ENCODE data around the gene DENND2C. TPM values are rescaled to one million over a fixed set of nuclear protein-coding genes. Genes with fewer than 3 reads are reported as not detected.
A peak's percentile ranks its signal among the peaks of the same experiment; 100 is the strongest.

Gene DENND2C
- polyA plus RNA-seq, 2 of the 4 experiments (the other 2 are of a cell fraction) = 0.18 to 0.19 TPM

- no peak for TF ChIP-seq TFCP2L1 (CRISPR knock-in tag; IDR thresholded peaks at IDR 0.05)
- TF ChIP-seq HES2 (IDR thresholded peaks at IDR 0.05) = no peak
- no peak for TF ChIP-seq ZNF302 (CRISPR knock-in tag; IDR thresholded peaks at IDR 0.05)
- no peak for TF ChIP-seq RARB (CRISPR knock-in tag; IDR thresholded peaks at IDR 0.05)
- no peak for TF ChIP-seq HMGXB4 (CRISPR knock-in tag; IDR thresholded peaks at IDR 0.05; ENCODE audit: borderline replicate concordance)
Observed at GRCh38 chr1:114694540-114695310, 24.9 kb upstream of the DENND2C start (continued).

GRCh38 chr1:114692947-114693346 lies 23.1 kb upstream of the DENND2C start:
- ChIA-PET CTCF (interaction anchor here (0.8 to 1.0 kb wide), 2 partner anchors 8 to 22 kb away, joined by 3 to 6 read pairs; no protein-coding TSS in a partner anchor), POLR2A (no interaction called here)
- DNase-seq (ENCODE audit: low read depth in 1 of 2, low spot score in 1 of 2) = no peak
- H3K9me3 ChIP-seq = no peaks in the 10 kb centered on the region
- no peak for FAIRE-seq
- H3K27ac ChIP-seq = no peak overlapping the region
- no peak overlapping the region for H3K4me2 ChIP-seq
- 63% methylated on average over 3 of the region's 3 CpGs for WGBS (ENCODE audit: missing lambda C conversion rate)
- no peak overlapping the region for H3K4me3 ChIP-seq
- H3K4me1 ChIP-seq = no peaks in the 10 kb centered on the region
- peak; percentile 38; the same call in 1 of the 2 replicates for TF ChIP-seq ZC3H11A (IDR thresholded peaks at IDR 0.05)
- no peak for TF ChIP-seq FOXS1 (CRISPR knock-in tag; IDR thresholded peaks at IDR 0.05)
- no peak for TF ChIP-seq GATA3 (IDR thresholded peaks at IDR 0.05; ENCODE audit: borderline replicate concordance)
- no peak for TF ChIP-seq EHF (CRISPR knock-in tag; IDR thresholded peaks at IDR 0.05)
- TF ChIP-seq NPAS2 (CRISPR knock-in tag; IDR thresholded peaks at IDR 0.05; ENCODE audit: borderline replicate concordance) = no peak
- TF ChIP-seq CHD2 (IDR thresholded peaks at IDR 0.05; ENCODE audit: low read length, partially characterized antibody) = no peak
- no peak for TF ChIP-seq BCL3 (IDR thresholded peaks at IDR 0.05)
- TF ChIP-seq FOSL2 (IDR thresholded peaks at IDR 0.05) = no peak
- TF ChIP-seq FOSL2 (CRISPR knock-in tag; IDR thresholded peaks at IDR 0.05) = no peak
- no peak for TF ChIP-seq MYC (IDR thresholded peaks at IDR 0.05; ENCODE audit: borderline replicate concordance, low read length)
- no peak for ATAC-seq

GRCh38 chr1:114691061-114691460 lies 21.2 kb upstream of the DENND2C start:
- FAIRE-seq = no peak
- Histone ChIP-seq H3K4me1 (no peaks in the 10 kb centered on the region), H3K9me3 (no peaks in the 10 kb centered on the region), H3K4me3 (no peak overlapping the region), H3K27ac (no peak overlapping the region), H3K4me2 (no peak overlapping the region)
- POLR2A ChIA-PET = no interaction called here
- DNase-seq (ENCODE audit: low read depth in 1 of 2, low spot score in 1 of 2) = no peak
- TF ChIP-seq CTCF (IDR thresholded peaks at IDR 0.05) (no peak), FOSB (CRISPR knock-in tag; IDR thresholded peaks at IDR 0.05) (no peak), CBX2 (IDR thresholded peaks at IDR 0.05; ENCODE audit: borderline replicate concordance, low read depth) (no peak), GATA3 (IDR thresholded peaks at IDR 0.05; ENCODE audit: borderline replicate concordance) (no peak), JUNB (IDR thresholded peaks at IDR 0.05) (no peak), TP53 (CRISPR knock-in tag; IDR thresholded peaks at IDR 0.05) (no peak), HEYL (CRISPR knock-in tag; IDR thresholded peaks at IDR 0.05) (no peak), HMGXB4 (CRISPR knock-in tag; IDR thresholded peaks at IDR 0.05; ENCODE audit: borderline replicate concordance) (no peak)
- CTCF ChIA-PET = interaction anchor here (1.2 kb wide), 1 partner anchor 11 kb away, joined by 3 read pairs; no protein-coding TSS in a partner anchor
- ATAC-seq = no peak
- 47% methylated on average over 2 of the region's 2 CpGs for WGBS (ENCODE audit: missing lambda C conversion rate)
